ENCODE measurements around the gene NRXN2.

The NRXN2 gene

DNA sequence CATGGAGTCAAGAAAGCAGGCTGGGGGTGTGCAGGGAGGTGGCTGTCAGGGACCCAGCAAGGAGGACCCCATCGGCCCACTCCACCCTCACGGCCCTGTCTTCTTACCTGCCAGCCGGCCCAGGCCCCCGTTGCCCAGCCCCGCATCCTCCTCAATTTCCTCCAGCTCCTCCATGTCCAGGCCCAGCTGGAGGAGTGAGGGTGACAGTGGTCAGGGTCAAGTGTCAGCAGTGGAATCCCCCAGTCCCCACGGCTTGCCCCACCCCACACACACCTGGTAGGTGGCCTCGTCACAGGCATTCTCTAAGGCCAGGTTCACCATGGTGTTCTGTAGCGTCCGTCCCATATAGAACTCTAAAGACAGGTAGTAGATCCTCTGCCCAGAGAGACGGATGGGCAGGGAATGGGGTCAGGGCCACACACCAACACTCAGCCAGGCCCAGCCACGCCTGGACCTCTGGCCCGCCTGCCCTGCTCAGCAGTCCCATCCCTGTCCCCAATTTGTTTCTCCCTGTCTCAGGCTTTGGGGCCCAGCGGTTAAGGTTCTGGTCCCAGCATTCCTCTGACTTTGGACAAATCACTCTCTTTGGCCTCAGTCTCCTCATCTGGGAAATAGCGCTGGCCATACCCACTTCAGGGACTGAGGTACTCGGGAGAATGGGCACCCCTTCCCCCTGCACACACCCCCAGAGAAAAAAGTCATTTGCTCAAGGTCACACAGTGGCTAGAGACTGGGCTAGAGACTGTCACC lies 35.5 kb upstream of the NRXN2 start:
- no peak for DNase-seq

DNA sequence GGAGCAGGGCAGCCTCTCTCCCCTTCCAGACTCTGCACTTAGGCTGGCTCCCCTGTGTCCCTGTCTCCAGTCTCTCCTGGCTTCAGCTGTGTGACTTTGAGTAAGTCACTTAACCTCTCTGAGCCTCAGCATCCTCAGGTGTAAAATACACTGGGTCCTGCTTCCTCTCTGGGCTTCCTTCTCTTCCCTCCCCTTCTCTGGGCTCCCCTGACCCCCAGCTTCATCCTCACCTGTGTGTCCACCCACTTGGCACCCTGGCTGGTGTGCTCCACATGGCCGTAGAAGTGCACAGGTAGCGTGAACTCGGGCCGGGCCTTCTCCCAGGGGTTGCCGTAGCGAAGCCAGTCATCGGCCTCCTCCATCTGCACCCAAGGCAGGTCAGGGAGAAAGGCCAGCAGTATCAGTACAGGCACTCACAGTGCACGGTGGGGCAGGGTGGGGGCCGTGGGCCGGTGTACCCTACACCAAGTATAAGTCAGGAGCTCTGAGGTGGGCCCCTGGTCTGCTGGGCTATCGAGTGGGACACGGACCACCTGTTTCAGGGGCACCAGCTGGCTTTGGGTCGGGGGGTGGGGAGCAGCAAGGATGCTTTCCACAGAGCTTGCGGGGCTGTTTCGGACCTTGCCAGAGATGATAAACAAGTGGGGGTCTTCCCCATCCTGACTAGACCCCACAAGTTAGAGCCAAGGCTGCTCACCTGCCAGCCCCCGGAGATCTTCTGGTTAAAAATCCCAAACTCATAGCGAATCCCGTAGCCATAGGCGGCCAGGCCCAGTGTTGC lies 34.7 kb upstream of the NRXN2 start:
- no peak for DNase-seq

GRCh38 chr11:64755681-64756361 lies 32.8 kb upstream of the NRXN2 start:
- DNase-seq: no peak

DNA sequence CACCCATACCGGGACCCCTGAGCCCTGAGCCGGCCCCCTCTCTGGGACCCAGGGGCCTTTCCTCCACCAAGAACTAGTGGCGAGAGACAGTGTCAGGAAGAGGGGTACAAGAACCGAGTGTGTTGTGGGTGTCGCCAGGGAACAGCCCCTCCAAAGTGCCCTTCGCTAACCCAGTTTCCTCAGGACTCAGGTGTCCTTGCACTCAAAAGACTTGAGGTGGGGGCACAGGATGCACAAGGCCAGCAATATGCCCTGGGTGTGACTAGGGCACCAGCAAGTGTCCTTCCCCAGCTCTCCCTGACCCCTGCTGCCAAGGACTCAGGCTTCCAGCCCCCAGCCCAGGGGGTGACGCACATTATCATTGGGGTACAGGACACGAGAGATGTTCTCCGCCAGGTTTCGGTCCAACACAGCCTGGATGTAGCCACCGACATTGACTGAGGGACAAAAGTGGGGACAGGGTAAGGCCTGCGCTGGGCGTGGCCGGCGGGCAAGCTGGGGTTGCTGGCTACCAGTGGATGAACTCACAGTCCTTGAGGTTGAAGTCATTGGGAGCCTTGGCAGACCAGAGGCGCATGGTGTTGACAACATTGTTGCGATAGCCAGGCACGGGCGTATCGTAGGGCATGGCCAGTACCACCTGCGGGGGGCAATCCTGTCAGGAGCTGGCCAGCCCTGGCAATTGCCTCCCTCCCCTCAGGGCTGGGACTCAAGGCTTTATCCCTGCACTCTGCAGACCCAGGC lies 32.1 kb upstream of the NRXN2 start:
- no peak for DNase-seq

- DNase-seq: no peak
Measured at GRCh38 chr11:64754124-64754918, 31.3 kb upstream of the NRXN2 start.

DNA sequence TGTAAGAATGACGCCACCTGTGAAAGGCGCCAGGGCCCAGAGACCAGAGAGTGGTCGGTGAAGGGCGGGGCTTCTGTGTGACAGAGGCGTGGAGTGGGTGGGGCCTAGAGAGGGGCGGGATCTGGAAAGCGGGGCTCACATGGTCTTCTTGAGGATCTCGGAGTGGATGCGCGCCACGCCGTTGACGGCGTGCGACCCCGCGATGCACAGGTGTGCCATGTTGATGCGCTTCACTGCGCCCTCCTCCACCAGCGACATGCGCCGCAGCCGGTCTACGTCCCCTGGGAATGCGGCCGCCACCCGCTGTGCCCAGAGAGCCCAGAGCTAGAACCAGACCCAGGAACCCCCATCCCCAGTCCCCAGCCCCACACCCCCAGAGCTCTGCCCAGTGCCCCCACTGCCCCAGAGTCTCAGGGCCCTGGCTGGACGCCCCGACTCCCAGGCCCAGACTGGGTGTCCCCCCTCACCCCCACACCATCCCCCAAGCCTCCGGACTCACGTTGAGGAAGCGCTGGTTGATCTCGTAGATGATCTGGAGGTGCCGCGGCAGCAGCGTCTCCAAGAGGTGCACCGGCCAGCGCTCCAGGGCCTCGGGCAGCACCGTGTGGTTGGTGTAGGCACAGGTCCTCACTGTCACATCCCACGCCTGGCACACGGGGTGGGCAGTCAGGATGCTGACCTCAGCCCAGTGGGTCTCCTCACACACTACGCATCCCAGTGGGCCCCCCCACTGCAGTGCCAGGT lies 30.6 kb upstream of the NRXN2 start:
- no peak for DNase-seq

GRCh38 chr11:64753019-64753379 lies 30.0 kb upstream of the NRXN2 start:
- no peak for DNase-seq

- no peak for DNase-seq
Measured at GRCh38 chr11:64752175-64752970, 29.4 kb upstream of the NRXN2 start.

DNA sequence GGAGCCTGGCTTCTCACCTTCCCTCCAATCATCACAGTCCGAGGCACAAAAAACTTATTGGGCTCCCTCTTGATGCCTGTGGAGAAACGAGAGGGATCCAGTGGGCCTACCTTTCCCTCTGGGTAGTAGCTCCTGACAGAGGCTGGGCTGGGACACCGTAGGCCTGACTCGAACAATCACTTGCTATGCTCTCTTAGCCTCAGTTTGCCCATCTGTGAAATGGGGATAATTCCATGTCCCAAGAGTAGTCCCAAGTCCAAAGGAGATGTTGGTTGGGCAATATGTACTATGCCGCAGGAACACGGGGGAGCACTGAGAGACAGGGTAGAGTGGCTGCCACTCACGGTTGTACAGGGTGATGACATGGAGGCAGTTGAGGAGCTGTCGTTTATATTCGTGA lies 28.6 kb upstream of the NRXN2 start:
- DNase-seq: no peak

- no peak for DNase-seq
Measured at GRCh38 chr11:64751136-64751535, 28.1 kb upstream of the NRXN2 start.

GRCh38 chr11:64750361-64751054 lies 27.5 kb upstream of the NRXN2 start:
- no peak for DNase-seq

- no peak for DNase-seq
Measured at GRCh38 chr11:64747961-64748665, 25.1 kb upstream of the NRXN2 start.

DNA sequence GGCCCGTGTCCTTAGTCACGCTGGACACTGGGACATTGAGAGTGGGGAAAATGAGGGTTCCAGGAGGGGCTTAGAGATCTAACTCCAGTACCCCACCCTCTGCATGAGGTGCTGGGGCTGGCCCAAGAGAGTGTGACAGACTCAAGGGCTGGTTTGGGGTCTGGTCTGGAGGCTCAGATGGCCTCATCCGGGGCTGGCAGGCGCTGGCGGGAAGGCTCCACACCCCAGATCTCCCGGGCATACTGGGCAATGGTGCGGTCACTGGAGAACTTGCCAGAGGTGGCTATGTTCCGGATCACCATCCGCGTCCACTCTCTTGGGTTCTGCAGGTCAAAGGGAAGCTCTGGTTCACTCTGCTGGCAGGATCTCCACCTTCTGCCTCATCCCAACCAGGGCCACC lies 23.5 kb upstream of the NRXN2 start:
- no peak for DNase-seq

GRCh38 chr11:64745521-64746328 lies 22.7 kb upstream of the NRXN2 start:
- DNase-seq: peak; percentile 45 to 75

DNA sequence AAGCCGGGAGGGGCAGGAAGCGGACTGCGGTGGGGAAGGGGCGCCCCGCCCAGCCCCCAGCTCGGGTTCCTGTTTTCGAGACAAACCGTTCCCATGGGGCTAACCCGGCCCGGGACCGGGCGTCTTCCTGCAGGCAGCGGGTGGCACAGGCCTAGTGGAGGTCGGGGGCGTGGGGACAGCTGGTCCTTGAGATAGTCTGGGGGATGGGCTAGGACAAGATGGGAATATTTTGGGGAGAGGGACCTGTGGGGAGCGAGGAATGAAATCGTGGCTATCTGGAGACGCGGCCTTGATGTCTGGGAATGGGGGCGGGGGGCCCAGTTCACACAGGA lies 22.2 kb upstream of the NRXN2 start:
- peak; percentile 47 to 91 for DNase-seq

GRCh38 chr11:64744544-64745188 lies 21.7 kb upstream of the NRXN2 start:
- no peak for DNase-seq

- peak; percentile 41 to 75 for DNase-seq
Measured at GRCh38 chr11:64743591-64744543, 20.9 kb upstream of the NRXN2 start, which contains the start of gene RASGRP2. Gene RASGRP2 (minus strand): TSS chr11:64744142. CDS start chr11:64742866, 1,276 bp downstream.
